ENCODE measurements around the gene TPST1.
"Not testable (repeated sequence)": the region's sequence is repeated elsewhere in the genome, so short reads cannot be mapped to it uniquely, and the experiment has no call there.

The TPST1 gene

GRCh38 chr7:66331883-66332282 is 126.7 kb downstream of the TPST1 start:
- no peak for DNase-seq (ENCODE audit: low read depth in 2 of 2)

GRCh38 chr7:66333443-66333842 is 128.3 kb downstream of the TPST1 start:
- DNase-seq (ENCODE audit: low read depth in 2 of 2), result no peak

GRCh38 chr7:66335318-66335717 is 130.2 kb downstream of the TPST1 start:
- no peak for DNase-seq (ENCODE audit: low read depth in 2 of 2)

GRCh38 chr7:66336760-66337159 is 131.6 kb downstream of the TPST1 start:
- DNase-seq (ENCODE audit: low read depth in 2 of 2), result no peak

- no peak for DNase-seq (ENCODE audit: low read depth in 2 of 2)
Observed at GRCh38 chr7:66339141-66339540, 134.0 kb downstream of the TPST1 start.

GRCh38 chr7:66344166-66344565 is 139.0 kb downstream of the TPST1 start:
- no peak for DNase-seq (ENCODE audit: low read depth in 2 of 2)

- no peak for DNase-seq (ENCODE audit: low read depth in 2 of 2)
Observed at GRCh38 chr7:66348531-66348930, 143.4 kb downstream of the TPST1 start.

- DNase-seq (ENCODE audit: low read depth in 2 of 2), result no peak
Observed at GRCh38 chr7:66348959-66349358, 143.8 kb downstream of the TPST1 start.

GRCh38 chr7:66352071-66352470 is 146.9 kb downstream of the TPST1 start:
- DNase-seq (ENCODE audit: low read depth in 2 of 2), result no peak

GRCh38 chr7:66353547-66353946 is 148.4 kb downstream of the TPST1 start:
- no peak for DNase-seq (ENCODE audit: low read depth in 2 of 2)

GRCh38 chr7:66355756-66356155 is 150.6 kb downstream of the TPST1 start:
- no peak for DNase-seq (ENCODE audit: low read depth in 2 of 2)

GRCh38 chr7:66356277-66356721 is 151.2 kb downstream of the TPST1 start:
- DNase-seq (ENCODE audit: low read depth in 2 of 2), result no peak

- no peak for DNase-seq (ENCODE audit: low read depth in 2 of 2)
Observed at GRCh38 chr7:66357087-66357486, 152.0 kb downstream of the TPST1 start.

- DNase-seq (ENCODE audit: low read depth in 2 of 2), result no peak
Observed at GRCh38 chr7:66359656-66360211, 154.6 kb downstream of the TPST1 start.

- no peak for DNase-seq (ENCODE audit: low read depth in 2 of 2)
Observed at GRCh38 chr7:66362136-66362535, 157.0 kb downstream of the TPST1 start.

GRCh38 chr7:66363635-66364034 is 158.5 kb downstream of the TPST1 start:
- no peak for DNase-seq (ENCODE audit: low read depth in 2 of 2)

GRCh38 chr7:66365031-66365430 is 159.9 kb downstream of the TPST1 start:
- not testable (repeated sequence) for DNase-seq (ENCODE audit: low read depth in 2 of 2)

GRCh38 chr7:66371096-66371824 is 166.1 kb downstream of the TPST1 start:
- DNase-seq (ENCODE audit: low read depth in 2 of 2), result no peak

GRCh38 chr7:66374141-66374840 is 169.2 kb downstream of the TPST1 start:
- DNase-seq (ENCODE audit: low read depth in 2 of 2), result not testable (repeated sequence)

GRCh38 chr7:66376264-66376945 is 171.3 kb downstream of the TPST1 start:
- no peak for DNase-seq (ENCODE audit: low read depth in 2 of 2)

- DNase-seq (ENCODE audit: low read depth in 2 of 2), result no peak
Observed at GRCh38 chr7:66377045-66377444, 171.9 kb downstream of the TPST1 start.

- DNase-seq (ENCODE audit: low read depth in 2 of 2), result no peak
Observed at GRCh38 chr7:66377714-66378113, 172.6 kb downstream of the TPST1 start.

All from stimulated activated CD4-positive, alpha-beta T cell treated with anti-CD3 and anti-CD28 coated beads, Interleukin-1b, Interleukin-23, amount 100 ng/mL, for 1 hour (primary cell).